D341Med (cell line): ENCODE data around the gene NFATC1.

ENCODE experiments used
- DNase-seq: peaks from one replicate; pipeline ENCODE4 v3.0.0; 2012; ENCODE audit warnings: low spot score

Gene NFATC1

DNA sequence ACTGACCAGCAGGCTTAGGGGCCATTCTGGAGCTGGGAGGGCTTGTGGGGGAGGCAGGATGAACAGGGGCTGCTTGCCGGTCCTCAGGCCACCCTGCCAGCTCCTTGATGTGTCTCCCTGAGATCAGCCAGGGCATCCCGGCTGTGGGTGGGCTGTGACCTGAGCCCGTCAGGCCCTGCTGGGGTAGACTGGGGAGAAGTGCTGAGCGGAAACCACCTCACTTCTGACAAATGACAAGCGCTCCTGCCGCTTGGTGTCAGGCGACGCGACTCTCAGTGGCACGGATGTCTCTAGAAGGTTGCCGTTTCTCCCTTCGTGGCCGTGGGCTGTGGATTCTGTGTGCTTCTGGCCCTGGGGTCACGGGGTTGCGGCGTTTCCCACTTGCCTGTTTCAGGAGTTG lies 45.7 kb downstream of the NFATC1 start:
- no peak for DNase-seq

- no peak for DNase-seq
These were observed 46.9 kb downstream of the NFATC1 start for GRCh38 chr18:79442508-79443221.

DNA sequence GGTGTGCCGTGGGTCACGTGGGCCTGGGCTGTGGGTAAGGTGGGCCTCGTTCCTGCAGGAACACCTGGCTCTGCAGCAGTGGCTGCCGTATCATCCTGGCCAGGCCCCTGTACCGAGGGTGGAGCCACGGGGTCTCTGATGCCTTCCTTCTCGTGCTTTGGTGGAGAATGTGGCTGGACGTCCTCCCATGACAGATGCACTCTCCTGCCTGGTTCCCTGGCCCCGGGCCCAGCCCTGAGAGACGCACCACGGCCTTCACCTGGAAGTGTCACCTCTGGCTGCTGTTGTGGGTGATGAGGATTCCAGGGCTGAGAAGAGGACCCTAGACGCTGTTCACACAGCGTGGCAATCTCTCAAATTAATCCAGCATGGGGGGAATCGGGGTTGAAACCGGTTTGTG lies 49.5 kb downstream of the NFATC1 start:
- DNase-seq, result no peak

DNA sequence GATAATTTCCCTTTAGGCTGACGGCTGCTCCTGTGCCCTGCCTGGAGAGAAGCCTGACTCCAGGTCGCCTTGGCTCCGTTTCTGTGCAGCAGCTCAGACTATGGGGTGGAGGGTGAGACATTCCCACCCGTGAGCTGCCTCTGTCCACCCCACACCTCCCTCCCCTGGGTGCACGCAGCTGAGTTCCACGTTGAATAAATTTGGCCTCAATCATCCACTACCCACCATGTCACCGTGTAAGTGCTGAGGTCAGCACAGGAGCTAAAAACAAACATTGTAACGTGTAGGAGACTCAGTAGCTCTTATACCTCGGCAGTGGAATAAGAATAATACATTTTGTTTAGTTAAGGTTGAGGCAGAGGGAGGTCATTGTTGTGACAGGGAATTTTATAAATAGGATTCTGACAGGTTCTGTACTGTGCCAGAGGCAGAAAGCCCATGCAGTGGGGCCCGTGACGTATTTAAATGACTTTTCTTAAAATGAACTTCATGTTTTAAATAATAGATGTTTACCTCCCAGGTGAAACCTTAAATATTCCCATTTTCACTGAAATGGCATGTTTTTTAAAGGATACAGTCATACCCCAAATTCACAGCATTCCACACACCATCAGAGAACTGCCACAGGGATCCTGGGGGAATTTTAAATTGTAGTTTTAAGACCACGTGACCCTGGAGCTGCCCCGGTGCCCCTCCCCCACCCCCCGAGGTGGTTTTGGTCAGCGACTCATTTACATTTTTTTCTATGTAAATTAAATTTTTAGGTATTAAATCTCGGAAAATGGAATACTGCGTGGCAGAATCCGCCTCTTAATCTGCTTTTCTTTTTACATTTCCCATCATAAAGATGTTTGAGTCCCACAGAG lies 50.2 kb downstream of the NFATC1 start:
- DNase-seq, result no peak

DNA sequence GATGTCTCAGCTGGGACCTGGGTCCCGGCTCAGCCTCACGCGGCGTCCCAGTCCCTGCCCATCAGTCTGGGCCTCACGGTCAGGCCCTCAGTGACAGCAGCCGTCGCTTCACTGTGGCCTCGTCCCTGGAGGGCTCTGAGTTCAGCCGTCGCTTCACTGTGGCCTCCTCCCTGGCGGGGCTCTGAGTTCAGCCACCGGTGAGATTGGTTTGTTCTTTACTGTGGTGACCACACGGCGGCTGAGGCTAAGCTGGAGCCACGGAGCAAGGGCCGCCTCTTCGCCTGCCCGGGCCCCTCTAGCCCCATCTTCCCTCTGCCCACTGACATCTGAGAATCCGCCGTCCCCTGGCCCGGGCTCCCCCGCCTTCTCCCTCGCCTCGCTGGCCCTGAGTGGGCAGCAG lies 51.2 kb downstream of the NFATC1 start:
- no peak for DNase-seq

GRCh38 chr18:79447703-79448367 lies 52.1 kb downstream of the NFATC1 start:
- DNase-seq, result no peak

GRCh38 chr18:79448621-79449020 lies 52.9 kb downstream of the NFATC1 start:
- no peak for DNase-seq

DNA sequence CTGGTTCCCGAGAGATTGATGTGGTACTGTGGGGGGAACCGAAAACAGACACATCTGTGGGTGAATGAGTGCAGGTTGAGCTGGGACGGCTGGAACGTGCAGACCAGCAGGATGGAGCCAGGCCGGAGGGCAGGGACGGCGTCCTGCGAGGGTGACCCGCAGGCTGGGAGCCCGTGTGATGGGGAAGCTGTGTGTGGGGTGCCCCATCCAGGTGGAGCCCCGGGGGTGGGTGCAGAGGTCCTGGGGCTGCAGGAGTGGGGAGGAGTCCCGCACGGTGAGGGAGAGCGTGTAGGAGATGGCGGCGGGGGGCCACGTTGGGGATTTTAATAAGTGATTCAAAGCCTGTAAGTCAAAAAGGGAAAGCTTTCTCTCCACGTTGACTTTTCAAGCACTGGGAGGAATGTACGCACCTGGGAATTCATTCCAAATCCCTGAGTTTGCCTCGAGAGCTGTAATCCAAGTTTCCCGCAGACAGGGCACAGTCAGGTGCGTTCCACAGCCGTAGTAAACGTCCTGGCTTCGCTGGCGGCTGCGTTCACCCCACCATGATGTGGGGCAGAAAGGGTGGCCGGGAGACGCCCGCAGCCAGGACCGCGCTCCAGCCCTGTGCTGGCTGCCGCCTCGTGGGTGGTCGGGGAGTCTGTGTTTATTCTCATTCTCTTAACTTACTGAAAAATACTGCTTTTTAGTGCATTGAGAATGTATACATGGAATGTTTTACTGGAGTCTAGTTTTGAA lies 54.0 kb downstream of the NFATC1 start:
- DNase-seq, result no peak

DNA sequence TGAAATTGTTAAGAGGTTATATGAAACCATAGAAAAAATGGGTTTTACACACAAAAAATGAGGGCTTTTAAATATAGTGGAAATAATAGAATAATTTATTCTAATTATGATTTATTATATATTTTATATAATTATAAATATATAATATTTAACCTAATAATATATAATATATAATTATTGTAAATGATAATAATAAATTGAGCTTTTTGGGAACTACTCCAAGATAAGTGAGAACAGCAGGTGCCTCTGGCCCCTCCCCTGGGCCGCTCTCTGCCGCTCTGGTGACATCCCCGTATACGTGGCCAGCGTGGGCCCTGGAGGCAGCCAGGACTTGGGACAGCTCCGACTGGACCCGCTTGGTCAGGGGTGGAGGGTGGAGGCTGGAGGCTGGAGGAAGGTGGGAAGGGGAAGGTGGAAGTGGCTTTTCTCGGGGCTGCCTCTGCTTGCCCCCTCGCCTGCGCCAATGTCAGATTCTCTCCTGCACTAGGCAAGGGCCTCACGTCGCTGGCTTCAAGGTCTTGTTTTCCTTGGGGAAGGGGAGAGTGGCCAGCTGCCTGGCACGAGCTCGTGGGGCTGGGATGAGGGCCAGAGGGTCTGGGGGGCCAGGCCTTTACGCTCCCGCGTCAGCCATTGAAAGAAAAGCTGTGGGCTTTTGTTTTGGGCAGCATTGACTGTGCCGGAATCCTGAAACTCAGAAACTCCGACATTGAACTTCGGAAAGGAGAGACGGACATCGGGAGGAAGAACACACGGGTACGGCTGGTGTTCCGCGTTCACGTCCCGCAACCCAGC lies 54.8 kb downstream of the NFATC1 start:
- no peak for DNase-seq

DNA sequence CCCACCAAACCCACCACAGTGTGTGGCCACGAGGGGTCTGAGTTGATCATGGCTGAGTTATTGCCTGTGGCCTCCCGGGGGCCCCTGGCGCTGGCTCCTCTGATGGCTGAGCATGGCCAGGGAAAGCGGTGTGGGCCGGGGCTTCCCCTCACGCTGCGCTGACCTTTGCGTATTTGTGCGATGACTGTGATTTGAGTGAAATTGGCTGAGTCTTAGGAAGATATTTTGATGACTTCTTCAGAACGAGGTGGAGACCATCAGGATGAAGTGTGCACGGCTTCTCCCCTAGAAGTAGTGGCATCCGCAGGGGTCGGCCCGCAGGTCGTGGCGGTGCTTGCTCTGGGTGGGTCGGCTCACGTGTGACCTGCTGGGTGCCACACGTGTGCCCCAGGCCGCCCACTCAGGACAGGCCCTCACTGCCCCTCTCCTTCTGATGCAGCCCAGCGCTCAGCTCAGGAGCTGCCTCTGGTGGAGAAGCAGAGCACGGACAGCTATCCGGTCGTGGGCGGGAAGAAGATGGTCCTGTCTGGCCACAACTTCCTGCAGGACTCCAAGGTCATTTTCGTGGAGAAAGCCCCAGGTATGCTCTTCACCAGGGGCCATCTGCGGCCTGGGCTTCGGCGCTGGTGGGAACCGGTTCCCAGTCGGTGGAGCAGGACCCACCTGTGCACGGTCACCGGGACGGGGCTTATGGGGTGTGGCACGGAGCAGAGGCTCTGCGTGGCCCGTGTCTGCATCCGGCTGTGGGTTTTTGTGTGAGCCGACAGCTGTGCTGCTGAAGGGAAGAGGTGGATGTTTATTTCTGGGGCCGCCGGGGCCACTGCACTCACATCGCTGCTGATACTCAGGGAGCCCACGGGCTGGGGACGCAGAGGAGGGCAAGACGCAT lies 55.8 kb downstream of the NFATC1 start:
- DNase-seq, result no peak

GRCh38 chr18:79452190-79452990 lies 56.7 kb downstream of the NFATC1 start:
- no peak for DNase-seq

- no peak for DNase-seq
These were observed 57.4 kb downstream of the NFATC1 start for GRCh38 chr18:79452991-79453645.

GRCh38 chr18:79453816-79454735 lies 58.3 kb downstream of the NFATC1 start:
- no peak for DNase-seq

GRCh38 chr18:79455261-79455660 lies 59.5 kb downstream of the NFATC1 start:
- DNase-seq, result no peak

GRCh38 chr18:79456105-79456980 lies 60.6 kb downstream of the NFATC1 start:
- no peak for DNase-seq

GRCh38 chr18:79457239-79457638 lies 61.5 kb downstream of the NFATC1 start:
- no peak for DNase-seq

DNA sequence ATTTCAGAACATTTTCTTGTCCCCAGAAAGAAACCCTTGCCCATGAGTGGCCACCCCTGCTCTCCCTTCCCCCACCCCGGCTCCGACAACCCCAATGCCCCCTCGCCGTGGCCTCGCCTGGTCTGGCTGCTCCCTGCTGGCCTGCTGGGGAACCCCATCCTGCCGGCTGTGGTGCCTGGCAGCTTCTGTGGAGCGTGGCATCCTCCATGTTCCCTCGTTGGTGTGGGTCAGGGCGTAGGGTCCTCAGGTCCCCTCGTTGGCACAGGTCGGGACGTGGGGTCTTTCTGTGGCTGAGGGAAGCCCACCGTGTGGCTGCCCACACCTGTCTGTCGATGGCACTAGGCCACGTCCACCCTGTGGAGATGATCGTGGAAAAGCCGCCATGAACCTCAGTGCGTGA lies 61.9 kb downstream of the NFATC1 start:
- no peak for DNase-seq
